ENCODE data around the gene PLD3. TPM values are rescaled to one million over a fixed set of nuclear protein-coding genes. Genes with fewer than 3 reads are reported as not detected.
A peak's percentile ranks its signal among the peaks of the same experiment; 100 is the strongest.

PLD3 gene
- total RNA-seq, 1 experiment from 2014 or later: 310 TPM

DNA sequence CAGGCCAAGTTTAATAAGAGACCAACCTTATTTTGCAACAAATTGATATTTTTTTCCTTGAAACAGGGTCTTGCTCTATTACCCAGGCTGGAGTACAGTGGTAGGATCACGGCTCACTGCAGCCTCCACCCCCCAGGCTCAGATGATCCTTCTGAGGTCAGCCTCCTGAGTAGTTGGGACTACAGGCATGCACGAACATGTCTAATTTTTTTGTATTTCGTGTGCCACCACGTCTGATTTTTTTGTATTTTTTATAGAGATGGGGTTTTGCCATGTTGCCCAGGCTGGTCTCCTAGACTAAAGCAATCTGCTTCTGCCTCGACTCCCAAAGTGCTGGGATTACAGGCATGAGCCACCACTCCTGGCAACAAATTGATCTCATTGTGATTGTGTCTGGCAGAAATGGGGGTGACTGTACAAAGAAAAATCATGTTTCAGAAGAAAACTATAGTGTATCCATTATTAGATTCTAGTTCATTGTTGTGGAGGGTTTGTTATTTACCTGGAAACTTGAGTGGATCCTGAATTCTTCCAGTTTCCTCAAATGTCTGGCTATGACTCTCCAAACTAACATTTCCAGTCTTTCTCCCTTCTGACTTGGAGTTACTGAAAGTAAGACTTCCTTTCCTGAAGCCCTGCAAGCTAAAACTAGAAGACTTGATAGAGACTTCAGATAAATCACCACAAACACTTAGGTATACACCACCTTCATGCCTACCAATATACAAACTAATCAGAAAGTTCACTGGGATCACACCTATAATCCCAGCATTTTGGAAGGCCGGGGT lies 46.1 kb upstream of the PLD3 start:
- TF ChIP-seq, protein P1, sequence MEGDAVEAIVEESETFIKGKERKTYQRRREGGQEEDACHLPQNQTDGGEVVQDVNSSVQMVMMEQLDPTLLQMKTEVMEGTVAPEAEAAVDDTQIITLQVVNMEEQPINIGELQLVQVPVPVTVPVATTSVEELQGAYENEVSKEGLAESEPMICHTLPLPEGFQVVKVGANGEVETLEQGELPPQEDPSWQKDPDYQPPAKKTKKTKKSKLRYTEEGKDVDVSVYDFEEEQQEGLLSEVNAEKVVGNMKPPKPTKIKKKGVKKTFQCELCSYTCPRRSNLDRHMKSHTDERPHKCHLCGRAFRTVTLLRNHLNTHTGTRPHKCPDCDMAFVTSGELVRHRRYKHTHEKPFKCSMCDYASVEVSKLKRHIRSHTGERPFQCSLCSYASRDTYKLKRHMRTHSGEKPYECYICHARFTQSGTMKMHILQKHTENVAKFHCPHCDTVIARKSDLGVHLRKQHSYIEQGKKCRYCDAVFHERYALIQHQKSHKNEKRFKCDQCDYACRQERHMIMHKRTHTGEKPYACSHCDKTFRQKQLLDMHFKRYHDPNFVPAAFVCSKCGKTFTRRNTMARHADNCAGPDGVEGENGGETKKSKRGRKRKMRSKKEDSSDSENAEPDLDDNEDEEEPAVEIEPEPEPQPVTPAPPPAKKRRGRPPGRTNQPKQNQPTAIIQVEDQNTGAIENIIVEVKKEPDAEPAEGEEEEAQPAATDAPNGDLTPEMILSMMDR (conservative IDR thresholded peaks at IDR 0.05; ENCODE audit: low read depth, low read length): no peak
- no peak for TF ChIP-seq EZH2 (IDR thresholded peaks at IDR 0.05; ENCODE audit: borderline replicate concordance, low read depth, low read length, poor library complexity, severe bottlenecking)
- POLR2A ChIA-PET (ENCODE audit: low non-redundant PET): no interaction called here
- DNase-seq (ENCODE audit: low spot score): no peak
- no peak overlapping the region for H3K4me3 ChIP-seq (ENCODE audit: low read depth, low read length, poor library complexity, severe bottlenecking)
- no TSS peak for BruUV-seq (replicated peaks)
- no peaks in the 10 kb centered on the region for H3K27me3 ChIP-seq (replicated peaks; ENCODE audit: insufficient read depth, low read depth, low read length, poor library complexity)
- CTCF ChIA-PET: no interaction called here
- peak overlapping the region; percentile 35 for H3K27ac ChIP-seq (ENCODE audit: low read depth, low read length, poor library complexity, severe bottlenecking)
- intact Hi-C loops (cut with micrococcal nuclease; ENCODE audit: unreplicated experiment): loop anchor here (5.0 kb wide), 2 partner anchors 125 to 140 kb away; partner anchors contain the start of genes SERTAD1 and SERTAD3
- H3K4me1 ChIP-seq (ENCODE audit: insufficient read depth, low read length, poor library complexity, severe bottlenecking): peaks cover 35% of the 10 kb centered on the region
- no peaks in the 10 kb centered on the region for H3K9me3 ChIP-seq (ENCODE audit: low read depth, low read length, poor library complexity, severe bottlenecking)
- no peaks in the 10 kb centered on the region for H3K36me3 ChIP-seq (ENCODE audit: insufficient read depth, low read length, poor library complexity, severe bottlenecking)

DNA sequence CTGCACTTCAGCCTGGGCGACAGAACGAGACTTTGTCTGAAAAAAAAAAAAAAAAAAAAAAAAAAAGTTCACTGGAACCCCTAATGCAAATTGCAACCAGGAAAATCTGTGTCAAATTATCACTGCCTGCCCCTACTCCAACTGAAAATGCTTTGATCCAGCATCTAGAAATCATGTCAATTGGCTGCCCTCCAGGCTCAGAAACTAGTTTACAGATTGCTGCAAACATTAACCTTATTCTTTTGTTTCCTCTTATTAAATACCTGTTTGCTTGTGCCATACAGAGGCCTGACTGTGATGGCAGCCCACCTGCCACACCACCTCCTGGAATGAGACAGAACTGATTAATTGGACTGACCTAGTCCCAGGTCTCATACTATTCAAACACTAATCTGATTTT lies 44.7 kb upstream of the PLD3 start:
- BruUV-seq (replicated peaks): TSS peak; percentile 22
- Histone ChIP-seq H3K27me3 (replicated peaks; ENCODE audit: insufficient read depth, low read depth, low read length, poor library complexity) (no peaks in the 10 kb centered on the region), H3K4me1 (ENCODE audit: insufficient read depth, low read length, poor library complexity, severe bottlenecking) (peaks cover 35% of the 10 kb centered on the region), H3K4me3 (ENCODE audit: low read depth, low read length, poor library complexity, severe bottlenecking) (no peak overlapping the region), H3K27ac (ENCODE audit: low read depth, low read length, poor library complexity, severe bottlenecking) (peak overlapping the region; percentile 86), H3K9me3 (ENCODE audit: low read depth, low read length, poor library complexity, severe bottlenecking) (no peaks in the 10 kb centered on the region), H3K36me3 (ENCODE audit: insufficient read depth, low read length, poor library complexity, severe bottlenecking) (no peaks in the 10 kb centered on the region)
- CTCF ChIA-PET: interaction anchor here (0.7 to 2.2 kb wide), 2 partner anchors 18 to 140 kb away, joined by 3 to 7 read pairs; no protein-coding TSS in a partner anchor
- intact Hi-C loops (cut with micrococcal nuclease; ENCODE audit: unreplicated experiment): loop anchor here (2.0 to 5.0 kb wide), 3 partner anchors 124 to 295 kb away; partner anchors contain the start of genes SERTAD1 and SERTAD3
- DNase-seq (ENCODE audit: low spot score): peak; percentile 67
- no peak for TF ChIP-seq EZH2 (IDR thresholded peaks at IDR 0.05; ENCODE audit: borderline replicate concordance, low read depth, low read length, poor library complexity, severe bottlenecking)
- TF ChIP-seq, protein P1 (conservative IDR thresholded peaks at IDR 0.05; ENCODE audit: low read depth, low read length): no peak
- POLR2A ChIA-PET (ENCODE audit: low non-redundant PET): interaction anchor here (0.6 kb wide), 1 partner anchor 145 kb away, joined by 6 read pairs; no protein-coding TSS in a partner anchor

DNA sequence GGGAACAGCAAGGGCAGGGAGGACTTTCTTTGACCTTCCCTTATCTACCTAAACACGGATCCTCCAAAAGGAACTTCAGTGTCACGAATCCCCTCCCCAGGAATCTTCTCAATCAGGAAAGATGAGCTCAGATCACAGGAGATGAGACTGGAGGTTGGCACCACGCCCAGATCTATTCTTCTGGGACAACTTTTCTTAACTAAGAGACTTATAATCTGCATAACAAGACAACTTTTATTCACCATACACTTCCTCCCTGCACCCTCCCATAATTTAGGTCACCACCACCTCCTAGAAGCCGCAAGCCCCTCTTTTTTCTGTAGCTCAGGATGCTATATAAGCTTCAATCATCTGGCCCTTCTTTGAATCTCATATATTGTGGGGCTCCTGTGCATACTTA lies 44.2 kb upstream of the PLD3 start:
- BruUV-seq (replicated peaks): no TSS peak
- Histone ChIP-seq H3K4me3 (ENCODE audit: low read depth, low read length, poor library complexity, severe bottlenecking) (no peak overlapping the region), H3K27me3 (replicated peaks; ENCODE audit: insufficient read depth, low read depth, low read length, poor library complexity) (no peaks in the 10 kb centered on the region), H3K4me1 (ENCODE audit: insufficient read depth, low read length, poor library complexity, severe bottlenecking) (peaks cover 35% of the 10 kb centered on the region), H3K36me3 (ENCODE audit: insufficient read depth, low read length, poor library complexity, severe bottlenecking) (no peaks in the 10 kb centered on the region), H3K27ac (ENCODE audit: low read depth, low read length, poor library complexity, severe bottlenecking) (peak overlapping the region; percentile 86), H3K9me3 (ENCODE audit: low read depth, low read length, poor library complexity, severe bottlenecking) (no peaks in the 10 kb centered on the region)
- DNase-seq (ENCODE audit: low spot score): peak; percentile 94
- intact Hi-C loops (cut with micrococcal nuclease; ENCODE audit: unreplicated experiment): loop anchor here (2.0 to 5.0 kb wide), 3 partner anchors 123 to 294 kb away; partner anchors contain the start of genes SERTAD1 and SERTAD3
- no peak for TF ChIP-seq EZH2 (IDR thresholded peaks at IDR 0.05; ENCODE audit: borderline replicate concordance, low read depth, low read length, poor library complexity, severe bottlenecking)
- TF ChIP-seq, protein P1 (conservative IDR thresholded peaks at IDR 0.05; ENCODE audit: low read depth, low read length): no peak
- ChIA-PET POLR2A (ENCODE audit: low non-redundant PET) (interaction anchor here (0.6 kb wide), 4 partner anchors 10 to 161 kb away, joined by 3 to 6 read pairs (median 4); no protein-coding TSS in a partner anchor), CTCF (interaction anchor here (0.5 to 2.2 kb wide), 5 partner anchors 18 to 192 kb away, joined by 3 to 15 read pairs (median 5); partner anchors contain the start of genes C19orf47 and PLD3)
